H1 (cell line): ENCODE results near the gene ELMO1. TPM values are rescaled to one million over a fixed set of nuclear protein-coding genes. Genes with fewer than 3 reads are reported as not detected.

ENCODE experiments used
- ATF2 ChIP-seq: IDR thresholded peaks from 2 replicates; pipeline ENCODE4 v1.6.1; 2012; ENCODE audit warnings: low read length, inconsistent platforms
- CHD1 ChIP-seq: IDR thresholded peaks from 2 replicates; pipeline ENCODE4 v1.6.1; 2012; ENCODE audit warnings: low read depth, low read length, improper control_type of control experiment
- EZH2 ChIP-seq: fragments of 200-600 bp; sonication (generic); IDR thresholded peaks from 2 replicates; pipeline ENCODE4 v1.7.1; 2012; ENCODE audit warnings: low read depth, mild to moderate bottlenecking, moderate library complexity, low read length, inconsistent platforms; ENCODE audit not compliant: severe bottlenecking
- KDM1A ChIP-seq: fragments of 200-600, 300-600 bp; sonication (generic); IDR thresholded peaks from 2 replicates; pipeline ENCODE4 v1.7.1; 2016; ENCODE audit warnings: mild to moderate bottlenecking, low read length, borderline replicate concordance
- MAX ChIP-seq: IDR thresholded peaks from 2 replicates; pipeline ENCODE4 v1.6.1; 2012; ENCODE audit warnings: inconsistent platforms
- NRF1 ChIP-seq: IDR thresholded peaks from 2 replicates; pipeline ENCODE4 v1.6.1; 2011; ENCODE audit warnings: mild to moderate bottlenecking, low read depth, low read length, improper control_type of control experiment
- polyA plus RNA-seq, 7 experiments: library from polyadenylated mRNA; depleted of rRNA in 3 of 7; stranded (reverse) in 5 of 7; unstranded in 2 of 7; fragments of >200 nt in 5 of 7; fragments of 200-250 nt in 2 of 7; gene quantifications; 1 replicate in 5 of 7; 2 replicates in 1 of 7; 4 replicates in 1 of 7; pipeline versions ENCODE4 v1.2.1 to v1.2.3, GENCODE V29; 2011 to 2013; ENCODE audit warnings: missing spikeins in 2 of 7, mixed read lengths in 2 of 7
- total RNA-seq: library from RNA; stranded (reverse); fragmentation: NEBNext Ultra II Directional; extraction: Animal tissue kit (Norgen Biotek cat#: 25700); gene quantifications from 2 replicates; pipeline ENCODE4 v1.2.1, GENCODE V29; 2021

Gene ELMO1
- total and polyA plus RNA-seq, 2 of the 8 experiments (the other 6 are each of a cell fraction or from before 2014, with no cell fraction given) = 18.4 to 21.0 TPM

GRCh38 chr7:37367010-37367409, 81.7 kb downstream of the ELMO1 start (continued):
- TF ChIP-seq KDM1A (no peak), ATF2 (no peak), CHD1 (no peak), NRF1 (no peak), MAX (no peak), EZH2 (no peak)
